Kidney (tissue), 14 donors: ENCODE measurements around the gene HSPG2. TPM values are rescaled to one million over a fixed set of nuclear protein-coding genes. Genes with fewer than 3 reads are reported as not detected.

Source experiments
- DNase-seq, 5 donors: peaks; one replicate each; pipeline ENCODE4 v3.0.0-alpha.2; 2013 to 2020
- FAIRE-seq: peaks from 2 replicates; lab custom pipeline; 2012; peaks lifted over from hg19 to GRCh38; lab: Jason Lieb, UNC
- H3K27ac ChIP-seq, 2 donors: one replicate each; pipeline ENCODE4 v1.7.0; 2013; ENCODE audit warnings: low read depth in 2 of 2, low read length in 2 of 2, inconsistent platforms in 1 of 2
- H3K27me3 ChIP-seq: one replicate; pipeline ENCODE4 v1.7.1; 2013; ENCODE audit warnings: low read length, inconsistent platforms; ENCODE audit not compliant: control insufficient read depth, insufficient read depth
- H3K36me3 ChIP-seq, 3 donors: one replicate each; pipeline versions ENCODE4 v1.7.0 to v1.7.1; 2013; ENCODE audit warnings: low read length in 3 of 3, control low read depth in 1 of 3, inconsistent platforms in 1 of 3; ENCODE audit not compliant: insufficient read depth in 3 of 3, control insufficient read depth in 2 of 3
- H3K4me1 ChIP-seq, 3 donors: one replicate each; pipeline versions ENCODE4 v1.7.0 to v1.7.1; 2013; ENCODE audit warnings: low read length in 3 of 3, inconsistent platforms in 1 of 3, low read depth in 1 of 3; ENCODE audit not compliant: control insufficient read depth in 2 of 3, insufficient read depth in 2 of 3
- H3K4me3 ChIP-seq, 3 donors: one replicate each; pipeline versions ENCODE4 v1.7.0 to v1.8.1; 2013; ENCODE audit warnings: low read length in 3 of 3, control low read depth in 1 of 3, inconsistent platforms in 1 of 3
- H3K9ac ChIP-seq, 3 donors: one replicate each; pipeline versions ENCODE4 v1.7.0 to v1.7.1; 2013; ENCODE audit warnings: low read length in 3 of 3, control low read depth in 1 of 3, inconsistent platforms in 1 of 3
- H3K9me3 ChIP-seq, 3 donors: one replicate each; pipeline versions ENCODE4 v1.7.0 to v1.7.1; 2013; ENCODE audit warnings: low read length in 3 of 3, control low read depth in 1 of 3, inconsistent platforms in 1 of 3; ENCODE audit not compliant: control insufficient read depth in 2 of 3, insufficient read depth in 1 of 3
- CTCF ChIP-seq: IDR thresholded peaks from 3 replicates; pipeline ENCODE4 v1.5.1; 2012; ENCODE audit warnings: mild to moderate bottlenecking, moderate library complexity, borderline replicate concordance; ENCODE audit not compliant: insufficient read depth; ENCODE audit errors: extremely low read depth
- intact Hi-C: fragments of 100-400 bp; cut with DNase I; formaldehyde crosslinking; loops from one replicate; pipeline ENCODE4 v1.11.1; 2022
- polyA plus RNA-seq: library from polyadenylated mRNA; stranded (reverse); fragments of 350-450 nt; fragmentation: Illumina TruSeq; extraction: RNeasy Lipid Tissue Mini Kit (QIAGEN cat#74804); gene quantifications from one replicate; pipeline ENCODE4 v1.2.3, GENCODE V29; 2014; ENCODE audit warnings: low read depth, low replicate concordance; ENCODE audit not compliant: insufficient read depth
- total RNA-seq: library from RNA; stranded (reverse); fragmentation: NEBNext Ultra II Directional; extraction: Animal tissue kit (Norgen Biotek cat#: 25700); gene quantifications from one replicate; pipeline ENCODE4 v1.2.1, GENCODE V29; 2021
- donor health status: control.
- donor health status: control.
- donor health status: control.
- donor health status: control.
- donor health status: control.
- donor health status: DM: yes; HTN: yes; CAD: no.
- donor health status: Normal renal cell carcinoma (clear cell type).

The HSPG2 gene
- total and polyA plus RNA-seq, 2 donors from 2014 or later: 60.4 to 510 TPM

- no peaks in the 10 kb centered on the region for H3K27me3 ChIP-seq
- DNase-seq (no peak), FAIRE-seq (no peak)
- peaks cover 5 to 32% (median 11%) of the 10 kb centered on the region in 3 donors for H3K36me3 ChIP-seq
- intact Hi-C loops: no loop called here
- no peak for TF ChIP-seq CTCF
- no peak overlapping the region for H3K9ac ChIP-seq
- H3K4me1 ChIP-seq: no peaks in the 10 kb centered on the region
- no peak overlapping the region for H3K27ac ChIP-seq
- H3K9me3 ChIP-seq: no peaks in the 10 kb centered on the region
- no peak overlapping the region for H3K4me3 ChIP-seq
Observed at GRCh38 chr1:21864730-21865129, 72.4 kb downstream of the HSPG2 start.

- H3K27ac ChIP-seq: no peak overlapping the region
- H3K27me3 ChIP-seq: no peaks in the 10 kb centered on the region
- no peak for TF ChIP-seq CTCF
- H3K36me3 ChIP-seq: peaks cover 5 to 32% (median 11%) of the 10 kb centered on the region in 3 donors
- no peak overlapping the region for H3K4me3 ChIP-seq
- FAIRE-seq (no peak), DNase-seq (no peak)
- no peak overlapping the region for H3K9ac ChIP-seq
- intact Hi-C loops: no loop called here
- no peaks in the 10 kb centered on the region for H3K4me1 ChIP-seq
- no peaks in the 10 kb centered on the region for H3K9me3 ChIP-seq
Observed at GRCh38 chr1:21863981-21864380, 73.1 kb downstream of the HSPG2 start.

DNA sequence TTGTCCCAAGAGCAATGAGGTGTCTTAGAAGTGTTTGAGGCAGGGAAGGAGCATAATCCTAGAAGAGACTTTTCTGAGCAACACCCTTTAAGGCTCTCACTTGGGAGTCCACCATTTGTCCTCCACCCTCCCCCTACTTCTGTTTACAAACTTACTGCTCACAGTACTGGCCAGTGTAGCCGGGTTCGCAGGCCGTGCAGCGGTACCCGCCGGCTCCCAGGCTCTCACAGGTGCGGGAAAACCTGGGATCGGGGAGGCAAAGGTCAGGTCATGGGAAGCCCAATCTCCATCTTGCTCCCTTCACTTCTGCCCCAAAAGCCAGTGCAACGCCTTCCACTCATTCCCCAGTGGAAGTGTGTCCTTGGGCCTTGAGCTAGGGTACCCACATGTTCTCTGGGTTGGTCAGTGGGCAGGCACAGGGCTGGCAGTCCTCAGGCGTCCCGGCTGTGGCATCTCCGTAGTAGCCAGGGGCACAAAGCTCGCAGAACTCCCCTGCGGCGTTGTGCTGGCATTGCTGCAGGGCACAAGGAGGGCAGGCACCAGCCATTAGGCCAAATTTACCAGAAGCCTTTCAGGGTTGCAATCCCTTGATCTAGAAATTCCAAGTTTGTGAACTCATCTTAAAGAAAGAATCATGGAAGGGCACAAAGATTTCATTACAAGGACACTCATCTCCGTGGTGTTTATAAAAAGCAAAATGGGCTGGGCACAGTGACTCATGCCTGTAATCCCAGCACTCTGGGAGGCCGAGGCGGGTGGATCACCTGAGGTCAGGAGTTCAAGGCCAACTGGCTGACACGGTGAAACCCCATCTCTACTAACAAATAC, 75.3 kb downstream of the HSPG2 start:
- no peak overlapping the region for H3K27ac ChIP-seq
- no peak for DNase-seq
- FAIRE-seq: no peak
- H3K27me3 ChIP-seq: no peaks in the 10 kb centered on the region
- H3K9me3 ChIP-seq: no peaks in the 10 kb centered on the region
- peaks cover 6 to 32% (median 13%) of the 10 kb centered on the region in 3 donors for H3K36me3 ChIP-seq
- no peak overlapping the region for H3K9ac ChIP-seq
- intact Hi-C loops: no loop called here
- no peak overlapping the region for H3K4me3 ChIP-seq
- no peaks in the 10 kb centered on the region for H3K4me1 ChIP-seq
- TF ChIP-seq CTCF: no peak

GRCh38 chr1:21860971-21861370, 76.1 kb downstream of the HSPG2 start:
- no peaks in the 10 kb centered on the region for H3K27me3 ChIP-seq
- H3K27ac ChIP-seq: no peak overlapping the region
- no peak for DNase-seq
- H3K9me3 ChIP-seq: no peaks in the 10 kb centered on the region
- TF ChIP-seq CTCF: no peak
- H3K4me3 ChIP-seq: no peak overlapping the region
- FAIRE-seq: no peak
- H3K9ac ChIP-seq: no peak overlapping the region
- H3K36me3 ChIP-seq: peaks cover 9 to 27% (median 14%) of the 10 kb centered on the region in 3 donors
- intact Hi-C loops: no loop called here
- no peaks in the 10 kb centered on the region for H3K4me1 ChIP-seq
